Activated naive CD8-positive, alpha-beta T cell treated with anti-CD3 and anti-CD28 coated beads, Interleukin-2, amount 50 U/mL, for 24 hours (primary cell): ENCODE data around the gene PCDH8.

ENCODE experiments used
- ATAC-seq: fragments of 150-1000 bp; cut with Tn5 transposase; one replicate; pipeline ENCODE4 v1.10.0; 2021
- DNase-seq: peaks from one replicate; pipeline ENCODE4 v3.0.0; 2021
- H3K27ac Mint-ChIP-seq: one replicate; pipeline ENCODE4 v1.8.0; 2021; ENCODE audit warnings: mild to moderate bottlenecking, mixed read lengths
- H3K27me3 Mint-ChIP-seq: one replicate; pipeline ENCODE4 v1.8.0; 2021; ENCODE audit warnings: mixed read lengths
- H3K36me3 Mint-ChIP-seq: one replicate; pipeline ENCODE4 v1.8.0; 2021; ENCODE audit warnings: low read depth, mixed read lengths
- H3K4me1 Mint-ChIP-seq: one replicate; pipeline ENCODE4 v1.8.0; 2021; ENCODE audit warnings: mixed read lengths
- H3K4me3 Mint-ChIP-seq: one replicate; pipeline ENCODE4 v1.8.0; 2021; ENCODE audit warnings: mild to moderate bottlenecking, moderate library complexity, mixed read lengths
- H3K9me3 Mint-ChIP-seq: one replicate; pipeline ENCODE4 v1.8.0; 2021; ENCODE audit warnings: mixed read lengths

PCDH8 gene

DNA sequence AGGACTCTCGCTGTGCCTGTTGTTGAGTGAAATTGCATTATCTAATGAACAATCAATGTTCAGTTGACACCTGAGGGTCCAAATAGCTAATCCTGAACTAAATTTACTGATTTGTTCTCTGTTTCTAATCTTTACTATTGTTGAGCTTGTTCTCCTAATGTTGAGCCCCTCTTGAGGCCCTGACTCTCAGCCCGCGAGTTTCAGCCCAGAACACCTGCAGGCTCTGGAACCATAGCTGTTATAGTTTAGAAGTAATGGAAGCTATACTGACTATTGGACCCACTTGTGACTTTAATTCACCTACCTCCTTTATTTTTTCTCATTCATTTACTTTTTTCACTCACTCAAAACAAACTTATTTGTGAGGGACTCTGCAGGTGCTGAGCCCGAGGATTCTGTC, 20.6 kb upstream of the PCDH8 start:
- Mint-ChIP-seq H3K27me3 (peaks cover 9% of the 10 kb centered on the region), H3K4me3 (no peak overlapping the region), H3K36me3 (peaks cover 1% of the 10 kb centered on the region), H3K9me3 (peaks cover 9% of the 10 kb centered on the region), H3K4me1 (no peaks in the 10 kb centered on the region), H3K27ac (no peak overlapping the region)
- DNase-seq: no peak
- ATAC-seq: no peak

DNA sequence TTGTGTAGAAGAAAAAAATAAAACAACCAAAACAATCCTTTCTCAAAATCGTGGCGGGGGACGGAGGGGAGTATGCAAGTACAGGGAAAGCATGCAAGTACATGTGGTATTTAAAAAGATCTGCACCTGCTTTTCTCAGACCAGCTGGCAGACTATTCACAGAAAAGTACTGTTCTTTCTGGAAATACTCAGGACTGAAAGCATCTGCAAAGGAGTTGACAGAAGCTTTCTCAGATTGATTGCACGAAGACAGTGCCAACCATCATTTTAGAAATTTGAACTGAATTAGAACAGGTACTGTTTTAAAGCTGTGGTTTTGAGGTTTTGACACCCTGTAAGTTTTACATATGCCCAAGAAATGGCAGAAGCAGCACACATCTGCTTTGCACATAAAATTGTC, 19.8 kb upstream of the PCDH8 start:
- Mint-ChIP-seq H3K4me3 (no peak overlapping the region), H3K27me3 (peaks cover 10% of the 10 kb centered on the region), H3K4me1 (no peaks in the 10 kb centered on the region), H3K27ac (no peak overlapping the region), H3K9me3 (peaks cover 4% of the 10 kb centered on the region), H3K36me3 (peaks cover 1% of the 10 kb centered on the region)
- ATAC-seq (no peak), DNase-seq (no peak)

DNA sequence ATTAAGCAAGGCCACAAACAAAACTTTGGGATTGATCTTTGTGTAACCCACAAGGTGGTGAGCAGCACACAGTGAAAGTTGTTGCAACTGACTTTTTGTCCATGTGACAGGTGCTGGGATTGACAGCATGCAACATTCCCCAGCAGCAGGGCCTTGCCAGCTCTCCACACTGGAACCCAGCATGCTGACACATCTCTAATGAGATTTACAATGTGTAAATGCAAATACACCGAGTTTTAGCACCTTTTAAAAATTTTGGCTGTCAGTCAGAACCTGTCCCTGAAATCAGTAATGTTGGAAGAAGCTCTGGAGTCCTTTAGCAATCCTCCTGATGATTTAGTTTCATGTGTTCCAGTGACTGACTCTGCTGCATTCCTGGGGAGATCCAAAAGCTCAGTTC, 16.5 kb upstream of the PCDH8 start:
- H3K27ac Mint-ChIP-seq: no peak overlapping the region
- no peak overlapping the region for H3K4me3 Mint-ChIP-seq
- peaks cover 3% of the 10 kb centered on the region for H3K27me3 Mint-ChIP-seq
- ATAC-seq (no peak), DNase-seq (no peak)
- H3K4me1 Mint-ChIP-seq: no peaks in the 10 kb centered on the region
- no peaks in the 10 kb centered on the region for H3K36me3 Mint-ChIP-seq
- no peaks in the 10 kb centered on the region for H3K9me3 Mint-ChIP-seq

DNA sequence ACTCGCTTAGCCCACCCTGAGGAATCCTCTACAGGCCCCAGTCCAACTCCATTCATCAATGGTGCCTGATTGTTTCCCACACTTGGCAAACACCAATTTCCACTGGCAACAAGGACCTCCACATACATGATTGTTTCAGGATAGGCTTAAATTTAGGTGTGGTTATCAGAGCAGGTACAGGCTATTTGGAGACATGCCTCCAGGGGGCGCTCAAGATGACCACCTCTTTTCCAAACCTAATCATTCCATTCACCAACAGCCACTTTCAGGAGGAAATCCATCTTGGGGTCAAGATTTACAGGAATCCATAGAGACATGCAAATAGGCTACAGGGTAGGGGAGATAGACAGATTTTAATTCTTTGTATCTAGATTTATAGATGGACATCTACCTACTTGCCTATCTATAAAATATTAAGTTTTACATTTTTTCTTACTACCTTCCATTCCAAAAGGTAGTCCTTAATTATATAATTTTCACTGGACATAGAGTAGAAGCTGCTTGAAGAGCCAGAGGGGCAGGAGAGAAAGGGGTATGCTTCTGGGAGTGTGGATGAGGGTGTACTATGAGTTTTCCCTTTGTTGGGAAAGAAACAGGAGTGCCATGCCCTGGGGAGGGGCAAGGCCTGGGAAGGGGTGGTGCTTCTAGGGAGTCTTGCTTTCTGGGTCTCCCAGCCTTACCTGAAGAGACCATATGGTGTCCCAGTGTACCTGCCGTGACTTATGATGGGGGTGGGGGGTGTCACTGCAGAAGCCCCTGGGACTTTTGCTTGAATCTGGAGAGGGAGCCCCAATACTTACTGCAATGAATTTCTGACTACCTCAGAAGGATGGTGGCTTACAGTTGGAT, 14.1 kb upstream of the PCDH8 start:
- H3K27ac Mint-ChIP-seq: no peak overlapping the region
- no peaks in the 10 kb centered on the region for H3K9me3 Mint-ChIP-seq
- ATAC-seq (no peak), DNase-seq (peak; percentile 27)
- peaks cover 5% of the 10 kb centered on the region for H3K27me3 Mint-ChIP-seq
- no peaks in the 10 kb centered on the region for H3K36me3 Mint-ChIP-seq
- no peak overlapping the region for H3K4me3 Mint-ChIP-seq
- no peaks in the 10 kb centered on the region for H3K4me1 Mint-ChIP-seq

DNA sequence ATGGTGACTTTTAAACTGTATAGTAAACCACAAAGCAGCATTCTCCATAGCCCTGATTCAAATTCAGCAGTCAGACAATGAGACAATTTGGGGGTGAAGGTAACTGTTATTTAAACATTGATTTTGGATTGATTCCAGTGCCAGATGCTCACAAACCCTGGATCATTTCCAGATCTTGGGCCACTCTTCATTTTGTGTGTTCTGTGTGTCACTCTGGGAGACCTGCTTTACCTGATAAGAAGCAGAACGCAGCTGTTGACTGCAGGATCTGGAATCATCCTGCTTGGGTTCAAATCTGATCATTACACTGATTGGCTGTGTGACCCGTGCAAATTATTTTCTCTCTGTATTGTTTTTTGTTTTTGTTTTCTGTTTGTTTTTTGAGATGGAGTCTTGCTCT, 4.0 kb upstream of the PCDH8 start:
- peaks cover 7% of the 10 kb centered on the region for H3K36me3 Mint-ChIP-seq
- H3K4me3 Mint-ChIP-seq: no peak overlapping the region
- H3K27ac Mint-ChIP-seq: no peak overlapping the region
- no peaks in the 10 kb centered on the region for H3K9me3 Mint-ChIP-seq
- ATAC-seq (no peak), DNase-seq (no peak)
- peaks cover 22% of the 10 kb centered on the region for H3K4me1 Mint-ChIP-seq
- peaks cover 71% of the 10 kb centered on the region for H3K27me3 Mint-ChIP-seq

DNA sequence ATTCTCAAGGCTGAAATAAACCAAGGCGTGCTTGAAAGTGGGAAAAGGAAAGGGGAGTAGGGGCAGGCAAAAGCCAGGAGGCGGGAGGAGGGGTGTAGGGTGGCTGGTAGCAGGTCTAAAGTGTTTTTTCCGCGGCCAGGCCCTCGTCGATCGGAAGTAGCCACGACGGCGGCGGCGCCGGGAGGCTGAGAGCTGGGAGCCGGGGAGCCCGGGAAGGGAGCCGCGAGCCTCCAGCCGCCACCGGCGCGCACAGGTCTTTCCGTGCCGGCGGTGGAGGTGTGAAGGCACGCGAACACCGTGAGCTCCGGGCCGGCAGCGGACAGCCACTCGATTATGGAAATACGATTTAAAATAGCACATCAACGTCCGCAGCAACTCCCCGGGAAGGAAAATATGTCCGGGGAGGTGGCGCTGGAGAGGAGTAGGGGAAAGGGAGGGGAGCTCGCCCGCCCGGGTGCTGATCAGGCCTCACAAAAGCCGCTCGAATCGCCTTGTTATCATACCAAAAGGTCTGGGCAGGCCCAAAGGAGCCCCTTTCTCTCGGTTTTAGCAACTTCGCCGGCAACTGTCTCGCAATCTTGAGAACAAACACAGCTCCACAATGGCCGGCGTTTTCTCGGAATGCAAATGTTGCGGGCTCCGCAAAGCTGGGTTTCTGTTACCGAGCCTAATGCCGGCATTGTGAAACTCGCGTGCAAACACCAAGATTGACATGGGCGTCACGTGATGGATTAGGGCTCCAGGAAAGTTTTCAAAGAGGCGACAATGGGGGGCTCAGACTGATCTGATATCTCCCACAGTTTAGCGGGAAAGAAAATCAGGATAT, 2.9 kb upstream of the PCDH8 start:
- peak; percentile 8 for DNase-seq
- peak; percentile 5 for ATAC-seq
- peak overlapping the region; percentile 51 for H3K4me3 Mint-ChIP-seq
- peaks cover 22% of the 10 kb centered on the region for H3K4me1 Mint-ChIP-seq
- peaks cover 70% of the 10 kb centered on the region for H3K27me3 Mint-ChIP-seq
- H3K27ac Mint-ChIP-seq: no peak overlapping the region
- H3K36me3 Mint-ChIP-seq: peaks cover 7% of the 10 kb centered on the region
- H3K9me3 Mint-ChIP-seq: no peaks in the 10 kb centered on the region

DNA sequence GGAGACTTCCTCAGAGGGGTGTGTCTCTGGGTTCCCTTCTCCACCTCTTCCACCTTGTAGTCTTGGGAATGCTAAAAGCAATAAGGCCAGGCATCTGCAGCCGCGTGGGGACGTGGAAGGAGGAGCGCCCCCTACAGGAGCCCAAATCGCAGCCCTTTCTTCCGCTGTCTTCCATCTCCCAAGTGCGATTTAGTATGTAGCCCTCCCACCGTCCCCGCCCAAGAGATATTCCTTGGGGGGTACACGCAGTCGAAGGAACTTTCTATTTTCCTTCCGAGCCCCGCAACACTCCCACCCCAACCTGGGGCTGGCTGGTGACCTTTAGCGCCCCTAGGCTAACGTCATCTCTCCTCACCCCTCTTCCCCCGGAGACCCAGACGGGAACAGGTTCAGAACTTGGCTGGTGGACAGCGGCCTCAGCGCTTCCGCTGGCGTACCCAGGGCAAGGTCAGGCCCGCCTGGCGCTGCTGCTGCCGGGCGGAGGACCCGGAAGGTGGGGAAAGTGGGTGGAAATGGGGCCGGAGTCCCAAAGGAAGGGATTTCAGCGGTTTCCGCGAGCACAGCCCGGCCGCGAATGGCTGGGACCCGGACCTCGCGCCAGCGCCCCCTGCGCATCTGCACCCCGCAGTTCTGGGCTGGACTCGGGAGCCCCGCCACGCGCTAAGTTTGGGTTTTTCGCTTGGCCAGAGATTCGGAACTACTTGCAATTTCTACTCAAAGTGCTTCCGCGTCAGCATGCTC, 2.1 kb upstream of the PCDH8 start:
- no peaks in the 10 kb centered on the region for H3K9me3 Mint-ChIP-seq
- ATAC-seq (peak; percentile 64), DNase-seq (peak; percentile 59)
- H3K27ac Mint-ChIP-seq: no peak overlapping the region
- H3K36me3 Mint-ChIP-seq: peaks cover 7% of the 10 kb centered on the region
- peak overlapping the region; percentile 51 for H3K4me3 Mint-ChIP-seq
- peaks cover 67% of the 10 kb centered on the region for H3K27me3 Mint-ChIP-seq
- H3K4me1 Mint-ChIP-seq: peaks cover 22% of the 10 kb centered on the region

DNA sequence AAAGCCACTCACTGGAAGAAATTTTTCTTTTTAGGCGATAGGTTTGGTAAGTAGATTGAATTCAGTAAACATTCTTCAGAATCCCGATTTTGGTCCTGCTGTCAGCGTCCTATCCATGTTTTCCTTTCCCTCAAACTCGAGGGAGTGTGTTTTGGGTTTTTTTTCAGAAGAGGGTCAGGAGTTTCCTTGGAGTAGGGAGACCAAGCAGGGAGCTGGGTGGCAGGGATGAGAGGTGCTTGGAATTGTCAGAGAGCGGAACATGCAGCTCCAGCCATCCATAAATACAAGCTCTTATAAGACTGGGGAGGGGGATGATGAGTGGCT, 1.6 kb upstream of the PCDH8 start:
- ATAC-seq (no peak), DNase-seq (no peak)
- H3K4me1 Mint-ChIP-seq: peaks cover 22% of the 10 kb centered on the region
- H3K9me3 Mint-ChIP-seq: no peaks in the 10 kb centered on the region
- peaks cover 67% of the 10 kb centered on the region for H3K27me3 Mint-ChIP-seq
- H3K4me3 Mint-ChIP-seq: peak overlapping the region; percentile 34
- peaks cover 7% of the 10 kb centered on the region for H3K36me3 Mint-ChIP-seq
- no peak overlapping the region for H3K27ac Mint-ChIP-seq

DNA sequence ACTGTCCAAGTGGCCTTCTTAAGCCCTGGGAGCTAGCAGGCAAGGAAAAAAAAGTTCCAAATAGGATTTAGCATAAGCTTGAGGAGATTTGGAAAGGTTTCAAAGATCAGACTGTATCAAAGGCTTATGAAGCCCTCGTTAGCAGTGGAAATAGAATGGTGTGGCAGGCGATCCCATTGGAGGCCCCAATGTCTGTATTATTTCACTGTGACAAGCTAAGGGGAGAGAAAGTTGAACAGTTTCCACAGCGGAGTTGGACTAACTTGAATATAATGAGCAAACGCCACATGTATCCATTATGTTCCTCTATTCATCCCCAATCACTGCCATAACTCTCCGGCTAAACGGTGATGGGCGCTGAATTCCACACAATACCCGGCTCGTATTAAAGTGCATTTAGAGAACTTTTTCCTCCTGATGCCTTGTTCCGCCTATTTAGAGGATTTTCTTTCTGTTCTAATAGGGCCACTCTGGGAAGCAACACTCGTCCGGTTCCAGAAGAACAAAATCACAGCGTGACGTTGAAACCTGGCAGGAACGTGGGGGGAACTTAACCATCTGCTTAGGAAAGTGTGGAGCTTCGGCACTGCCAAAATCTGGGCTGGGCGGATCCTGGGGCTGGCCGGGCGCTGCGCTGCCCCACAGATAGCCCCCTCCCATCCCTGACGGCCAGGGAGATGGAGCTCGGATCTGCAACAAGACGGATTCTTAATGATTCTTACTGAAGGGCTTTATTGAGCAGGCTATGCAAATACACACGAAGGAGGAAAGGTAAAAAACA, 1.0 kb upstream of the PCDH8 start:
- DNase-seq (no peak), ATAC-seq (no peak)

DNA sequence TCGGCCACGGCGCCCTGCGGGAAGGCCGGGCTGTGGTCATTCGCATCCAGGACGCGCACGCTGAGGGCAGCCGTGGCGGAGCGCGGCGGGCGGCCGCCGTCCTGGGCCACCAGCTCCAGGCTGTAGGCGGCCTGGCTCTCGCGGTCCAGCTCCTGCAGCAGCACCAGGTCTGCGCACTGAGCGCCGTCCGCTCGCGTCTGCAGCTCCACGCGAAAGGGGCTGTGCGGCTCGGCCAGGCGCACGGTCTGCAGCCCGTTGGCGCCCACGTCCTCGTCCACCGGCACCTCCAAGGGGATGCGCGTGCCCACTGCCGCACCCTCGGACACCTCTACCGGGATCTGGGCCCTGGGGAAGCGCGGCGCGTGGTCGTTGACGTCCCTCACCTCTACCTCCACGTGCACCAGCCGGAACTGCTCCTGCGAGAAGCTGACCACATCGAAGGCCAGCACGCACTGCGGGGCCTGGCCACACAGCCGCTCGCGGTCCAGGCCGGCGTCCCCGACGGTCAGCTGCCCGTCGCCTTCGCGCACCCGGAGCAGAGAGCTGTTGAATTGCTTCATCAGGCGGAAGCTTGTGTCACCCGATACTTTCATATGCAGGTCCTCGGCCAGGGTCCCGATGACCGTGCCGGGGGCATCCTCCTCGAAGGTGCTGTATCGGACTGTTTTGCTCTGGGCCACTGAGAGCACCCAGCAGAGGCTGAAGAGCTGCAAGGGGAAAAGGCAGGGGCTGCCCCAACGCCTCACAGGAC, 583 bp downstream of the PCDH8 start:
- Mint-ChIP-seq H3K9me3 (no peaks in the 10 kb centered on the region), H3K4me3 (no peak overlapping the region), H3K36me3 (peaks cover 7% of the 10 kb centered on the region), H3K27me3 (peaks cover 73% of the 10 kb centered on the region), H3K4me1 (peaks cover 22% of the 10 kb centered on the region), H3K27ac (no peak overlapping the region)
- ATAC-seq (no peak), DNase-seq (no peak)

More for the DNA sequence above, 1.0 kb upstream of the PCDH8 start:
- H3K27me3 Mint-ChIP-seq: peaks cover 67% of the 10 kb centered on the region
- peaks cover 22% of the 10 kb centered on the region for H3K4me1 Mint-ChIP-seq
- no peak overlapping the region for H3K27ac Mint-ChIP-seq
- peaks cover 7% of the 10 kb centered on the region for H3K36me3 Mint-ChIP-seq
- peak overlapping the region; percentile 34 for H3K4me3 Mint-ChIP-seq
- no peaks in the 10 kb centered on the region for H3K9me3 Mint-ChIP-seq

DNA sequence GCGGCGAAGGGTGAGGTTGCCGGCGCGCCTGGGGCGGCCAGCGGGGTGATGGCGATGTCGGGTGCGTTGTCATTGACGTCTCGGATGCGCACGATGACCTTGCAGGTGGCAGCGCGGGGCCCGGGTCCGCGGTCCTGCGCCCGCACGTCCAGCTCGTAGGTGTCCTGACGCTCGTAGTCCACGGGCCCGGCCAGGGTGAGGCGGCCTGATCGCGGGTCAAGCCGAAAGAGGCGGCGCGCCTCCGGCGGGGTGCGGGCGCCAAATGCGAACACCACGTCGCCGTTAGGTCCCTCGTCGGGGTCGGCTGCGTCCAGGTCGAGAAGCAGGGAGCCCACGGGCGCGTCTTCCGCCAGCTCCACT, 1.1 kb downstream of the PCDH8 start:
- Mint-ChIP-seq H3K36me3 (peaks cover 7% of the 10 kb centered on the region), H3K27me3 (peaks cover 72% of the 10 kb centered on the region), H3K4me3 (no peak overlapping the region), H3K9me3 (no peaks in the 10 kb centered on the region), H3K27ac (no peak overlapping the region), H3K4me1 (peaks cover 22% of the 10 kb centered on the region)
- no peak for ATAC-seq
- DNase-seq: no peak

DNA sequence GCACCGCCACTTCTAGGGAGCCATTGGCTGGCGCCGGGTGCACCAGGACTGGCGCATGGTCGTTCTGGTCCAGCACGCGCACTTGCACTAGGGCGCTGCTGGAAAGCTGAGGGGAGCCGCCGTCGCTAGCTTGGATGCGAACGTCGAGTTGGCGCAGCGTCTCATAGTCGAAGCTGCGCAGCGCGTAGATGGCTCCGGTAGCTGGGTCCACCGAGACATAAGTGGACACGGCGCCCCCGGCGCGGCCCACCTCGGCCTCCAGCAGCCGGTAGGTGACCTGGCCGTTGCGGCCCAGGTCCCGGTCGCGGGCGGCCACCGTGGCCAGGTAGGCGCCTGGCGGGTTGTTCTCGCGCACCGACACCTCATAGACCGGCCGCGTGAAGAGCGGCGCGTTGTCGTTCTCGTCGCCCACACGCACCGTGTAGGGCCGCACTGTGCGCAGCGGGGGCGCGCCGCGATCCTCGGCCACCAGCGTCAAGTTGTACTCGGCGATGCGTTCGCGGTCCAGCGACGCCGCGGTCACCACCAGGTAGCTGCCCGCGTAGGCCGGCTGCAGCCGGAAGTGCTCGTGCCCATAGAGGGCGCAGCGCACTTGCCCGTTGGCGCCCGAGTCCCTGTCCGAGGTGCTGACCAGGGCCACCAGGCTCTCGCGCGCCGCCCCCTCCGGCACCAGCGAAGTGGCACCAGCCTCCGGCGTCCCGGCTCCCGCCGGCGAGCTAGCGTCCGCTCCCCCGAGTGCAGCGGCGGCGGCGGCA, 1.7 kb downstream of the PCDH8 start:
- peak; percentile 8 for ATAC-seq
- Mint-ChIP-seq H3K4me1 (peaks cover 21% of the 10 kb centered on the region), H3K9me3 (no peaks in the 10 kb centered on the region), H3K4me3 (no peak overlapping the region), H3K27ac (no peak overlapping the region), H3K36me3 (peaks cover 7% of the 10 kb centered on the region), H3K27me3 (peaks cover 70% of the 10 kb centered on the region)
- peak; percentile 51 for DNase-seq
